Astrocyte (in vitro differentiated cells and primary cell): ENCODE results near the gene BBOX1. TPM values are rescaled to one million over a fixed set of nuclear protein-coding genes. Genes with fewer than 3 reads are reported as not detected.
A peak's percentile ranks its signal among the peaks of the same experiment; 100 is the strongest.

Source experiments
- DNase-seq: peaks from one replicate; pipeline ENCODE4 v3.0.0-alpha.2; 2010; ENCODE audit warnings: low read depth
- FAIRE-seq: peaks from 2 replicates; lab custom pipeline; 2011; peaks lifted over from hg19 to GRCh38; lab: Jason Lieb, UNC
- H2AFZ ChIP-seq: 2 replicates; pipeline ENCODE4 v1.6.0; 2012; ENCODE audit warnings: low read depth, low read length, inconsistent platforms
- H3K27ac ChIP-seq: 2 replicates; pipeline ENCODE4 v1.5.1; 2011; ENCODE audit warnings: low read depth, low read length, inconsistent platforms
- H3K27me3 ChIP-seq: 2 replicates; pipeline ENCODE4 v1.6.0; 2011; ENCODE audit warnings: low read length, inconsistent platforms; ENCODE audit not compliant: insufficient read depth
- H3K36me3 ChIP-seq: 2 replicates; pipeline ENCODE4 v1.5.1; 2011; ENCODE audit warnings: low read length, inconsistent platforms; ENCODE audit not compliant: insufficient read depth
- H3K4me1 ChIP-seq: 2 replicates; pipeline ENCODE4 v1.5.1; 2011; ENCODE audit warnings: low read length, inconsistent platforms; ENCODE audit not compliant: insufficient read depth
- H3K4me2 ChIP-seq: 2 replicates; pipeline ENCODE4 v1.6.0; 2012; ENCODE audit warnings: low read length, inconsistent platforms
- H3K4me3 ChIP-seq: 2 replicates; pipeline ENCODE4 v1.5.1; 2011; ENCODE audit warnings: low read depth, mild to moderate bottlenecking, low read length, inconsistent platforms; ENCODE audit not compliant: insufficient read depth
- H3K79me2 ChIP-seq: 2 replicates; pipeline ENCODE4 v1.6.0; 2012; ENCODE audit warnings: mild to moderate bottlenecking, low read length, inconsistent platforms; ENCODE audit not compliant: insufficient read depth
- H3K9ac ChIP-seq: 2 replicates; pipeline ENCODE4 v1.6.0; 2012; ENCODE audit warnings: mild to moderate bottlenecking, low read length, inconsistent platforms
- H3K9me3 ChIP-seq: 2 replicates; pipeline ENCODE4 v1.5.1; 2012; ENCODE audit warnings: low read depth, mild to moderate bottlenecking, low read length, inconsistent platforms; ENCODE audit not compliant: insufficient read depth
- H4K20me1 ChIP-seq: 2 replicates; pipeline ENCODE4 v1.6.0; 2012; ENCODE audit warnings: low read length, inconsistent platforms; ENCODE audit not compliant: insufficient read depth
- H3K27ac Mint-ChIP-seq: one replicate; pipeline ENCODE4 v1.8.0; 2021; ENCODE audit warnings: mild to moderate bottlenecking, mixed read lengths; ENCODE audit not compliant: unreplicated experiment
- H3K27me3 Mint-ChIP-seq: one replicate; pipeline ENCODE4 v1.8.0; 2021; ENCODE audit warnings: low read depth, mixed read lengths; ENCODE audit not compliant: unreplicated experiment
- H3K36me3 Mint-ChIP-seq: one replicate; pipeline ENCODE4 v1.8.0; 2021; ENCODE audit warnings: low read depth, mixed read lengths; ENCODE audit not compliant: unreplicated experiment
- H3K4me1 Mint-ChIP-seq: one replicate; pipeline ENCODE4 v1.8.0; 2021; ENCODE audit warnings: low read depth, mixed read lengths; ENCODE audit not compliant: unreplicated experiment
- H3K4me3 Mint-ChIP-seq: one replicate; pipeline ENCODE4 v1.8.0; 2021; ENCODE audit warnings: mild to moderate bottlenecking, moderate library complexity, mixed read lengths; ENCODE audit not compliant: unreplicated experiment
- H3K9me3 Mint-ChIP-seq: one replicate; pipeline ENCODE4 v1.8.0; 2021; ENCODE audit warnings: mild to moderate bottlenecking, mixed read lengths; ENCODE audit not compliant: unreplicated experiment
- EZH2 ChIP-seq: IDR thresholded peaks from 2 replicates; pipeline ENCODE4 v1.6.1; 2012; ENCODE audit warnings: mild to moderate bottlenecking, low read length, inconsistent platforms; ENCODE audit not compliant: insufficient read depth
- total RNA-seq: library from RNA; stranded (reverse); gene quantifications from 2 replicates; pipeline ENCODE4 v1.2.1, GENCODE V29; 2021
- TF ChIP-seq, protein P1 (sequence below): IDR thresholded peaks from 2 replicates; pipeline ENCODE4 v1.5.1; 2011; ENCODE audit warnings: low read depth, mild to moderate bottlenecking, inconsistent platforms, low read length, moderate library complexity; ENCODE audit not compliant: insufficient read depth

Gene BBOX1
- total RNA-seq, 1 donor from 2014 or later, result 0.39 TPM

- DNase-seq (peak; percentile 14), FAIRE-seq (no peak)
- no peaks in the 10 kb centered on the region for H4K20me1 ChIP-seq
- H3K36me3 Mint-ChIP-seq, result peaks cover 4% of the 10 kb centered on the region
- no peak overlapping the region for H3K4me2 ChIP-seq
- peaks cover 6% of the 10 kb centered on the region for H3K9me3 Mint-ChIP-seq
- H3K4me1 ChIP-seq, result no peaks in the 10 kb centered on the region
- H3K27me3 Mint-ChIP-seq, result no peaks in the 10 kb centered on the region
- H3K4me3 ChIP-seq, result no peak overlapping the region
- H2AFZ ChIP-seq, result no peak overlapping the region
- TF ChIP-seq, protein P1, sequence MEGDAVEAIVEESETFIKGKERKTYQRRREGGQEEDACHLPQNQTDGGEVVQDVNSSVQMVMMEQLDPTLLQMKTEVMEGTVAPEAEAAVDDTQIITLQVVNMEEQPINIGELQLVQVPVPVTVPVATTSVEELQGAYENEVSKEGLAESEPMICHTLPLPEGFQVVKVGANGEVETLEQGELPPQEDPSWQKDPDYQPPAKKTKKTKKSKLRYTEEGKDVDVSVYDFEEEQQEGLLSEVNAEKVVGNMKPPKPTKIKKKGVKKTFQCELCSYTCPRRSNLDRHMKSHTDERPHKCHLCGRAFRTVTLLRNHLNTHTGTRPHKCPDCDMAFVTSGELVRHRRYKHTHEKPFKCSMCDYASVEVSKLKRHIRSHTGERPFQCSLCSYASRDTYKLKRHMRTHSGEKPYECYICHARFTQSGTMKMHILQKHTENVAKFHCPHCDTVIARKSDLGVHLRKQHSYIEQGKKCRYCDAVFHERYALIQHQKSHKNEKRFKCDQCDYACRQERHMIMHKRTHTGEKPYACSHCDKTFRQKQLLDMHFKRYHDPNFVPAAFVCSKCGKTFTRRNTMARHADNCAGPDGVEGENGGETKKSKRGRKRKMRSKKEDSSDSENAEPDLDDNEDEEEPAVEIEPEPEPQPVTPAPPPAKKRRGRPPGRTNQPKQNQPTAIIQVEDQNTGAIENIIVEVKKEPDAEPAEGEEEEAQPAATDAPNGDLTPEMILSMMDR, result no peak
- TF ChIP-seq EZH2, result no peak
- no peak overlapping the region for H3K4me3 Mint-ChIP-seq
- H3K36me3 ChIP-seq, result no peaks in the 10 kb centered on the region
- no peak overlapping the region for H3K27ac Mint-ChIP-seq
- H3K27me3 ChIP-seq, result no peaks in the 10 kb centered on the region
- no peaks in the 10 kb centered on the region for H3K9me3 ChIP-seq
- H3K79me2 ChIP-seq, result no peaks in the 10 kb centered on the region
- H3K27ac ChIP-seq, result no peak overlapping the region
- H3K4me1 Mint-ChIP-seq, result no peaks in the 10 kb centered on the region
- H3K9ac ChIP-seq, result no peak overlapping the region
These were observed 99.2 kb downstream of the BBOX1 start for GRCh38 chr11:27139742-27140367.

DNA sequence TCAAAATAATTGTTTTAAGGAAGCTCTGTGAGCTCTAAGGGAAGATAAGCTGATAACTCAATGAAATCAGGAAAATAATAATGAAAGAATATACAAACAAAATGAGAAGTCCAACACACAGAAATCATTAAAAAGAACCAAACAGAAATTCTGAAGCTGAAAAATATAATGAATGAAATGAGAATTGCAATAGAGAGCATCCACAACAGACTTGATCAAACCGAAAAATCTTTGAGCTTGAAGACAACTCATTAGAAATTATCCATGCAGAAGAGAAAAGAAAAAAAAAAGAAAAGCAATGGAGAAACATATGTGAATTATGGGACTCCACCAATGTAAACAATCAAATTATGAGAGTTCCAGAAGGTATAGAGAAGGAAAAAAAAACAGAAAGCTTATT, 101.0 kb downstream of the BBOX1 start:
- no peaks in the 10 kb centered on the region for H3K36me3 ChIP-seq
- no peak overlapping the region for H3K9ac ChIP-seq
- H3K4me3 ChIP-seq, result no peak overlapping the region
- no peaks in the 10 kb centered on the region for H3K4me1 Mint-ChIP-seq
- FAIRE-seq (no peak), DNase-seq (no peak)
- no peaks in the 10 kb centered on the region for H3K4me1 ChIP-seq
- no peaks in the 10 kb centered on the region for H3K79me2 ChIP-seq
- peaks cover 4% of the 10 kb centered on the region for H3K36me3 Mint-ChIP-seq
- H3K9me3 Mint-ChIP-seq, result peaks cover 2% of the 10 kb centered on the region
- no peak overlapping the region for H3K4me2 ChIP-seq
- no peak overlapping the region for H3K4me3 Mint-ChIP-seq
- H2AFZ ChIP-seq, result no peak overlapping the region
- TF ChIP-seq, protein P1, result no peak
- no peak for TF ChIP-seq EZH2
- no peak overlapping the region for H3K27ac Mint-ChIP-seq
- H3K9me3 ChIP-seq, result no peaks in the 10 kb centered on the region
- H3K27ac ChIP-seq, result no peak overlapping the region
- H4K20me1 ChIP-seq, result no peaks in the 10 kb centered on the region
- H3K27me3 Mint-ChIP-seq, result no peaks in the 10 kb centered on the region
- H3K27me3 ChIP-seq, result no peaks in the 10 kb centered on the region

DNA sequence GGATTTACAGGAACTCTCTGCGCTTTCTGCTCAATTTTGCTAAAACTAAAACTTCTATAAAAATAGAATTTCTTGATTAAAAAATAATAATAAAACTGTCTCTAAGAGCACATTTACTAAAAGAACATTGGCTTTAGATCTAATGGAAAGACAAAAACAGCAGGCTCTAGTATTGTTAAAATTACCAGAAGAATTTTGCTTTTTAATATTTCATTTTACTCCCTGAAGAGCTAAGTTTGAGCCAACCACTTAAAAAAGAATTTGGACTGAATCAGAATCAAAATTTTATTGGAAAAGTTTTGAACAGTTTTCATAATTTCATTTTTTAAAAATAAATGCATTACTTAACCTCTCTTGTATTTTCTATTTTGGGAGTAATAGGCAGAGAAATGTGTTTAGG, 107.3 kb downstream of the BBOX1 start:
- Histone ChIP-seq H3K36me3 (no peaks in the 10 kb centered on the region), H3K9ac (no peak overlapping the region), H3K4me3 (no peak overlapping the region), H3K79me2 (no peaks in the 10 kb centered on the region), H3K4me2 (no peak overlapping the region), H3K27me3 (no peaks in the 10 kb centered on the region), H2AFZ (no peak overlapping the region), H3K9me3 (no peaks in the 10 kb centered on the region), H4K20me1 (no peaks in the 10 kb centered on the region), H3K4me1 (no peaks in the 10 kb centered on the region), H3K27ac (no peak overlapping the region)
- DNase-seq (no peak), FAIRE-seq (no peak)
- H3K4me1 Mint-ChIP-seq, result no peaks in the 10 kb centered on the region
- no peaks in the 10 kb centered on the region for H3K9me3 Mint-ChIP-seq
- H3K27me3 Mint-ChIP-seq, result no peaks in the 10 kb centered on the region
- H3K4me3 Mint-ChIP-seq, result no peak overlapping the region
- H3K27ac Mint-ChIP-seq, result no peak overlapping the region
- H3K36me3 Mint-ChIP-seq, result peaks cover 2% of the 10 kb centered on the region
- TF ChIP-seq, protein P1, result no peak
- no peak for TF ChIP-seq EZH2
